Measurements from ENCODE around the gene INO80D.

GRCh38 chr2:205972113-205972512, 113.9 kb downstream of the INO80D start:
- no peak for TF ChIP-seq CTCF (IDR thresholded peaks at IDR 0.05)
- no peak for TF ChIP-seq POLR2A (IDR thresholded peaks at IDR 0.05)

Measured in breast epithelium (tissue), 3 donors.